Epithelial cell of proximal tubule (primary cell): Measurements from ENCODE around the gene B4GALT2. TPM values are rescaled to one million over a fixed set of nuclear protein-coding genes. Genes with fewer than 3 reads are reported as not detected.
A peak's percentile ranks its signal among the peaks of the same experiment; 100 is the strongest.

Source experiments
- DNase-seq: peaks from one replicate; pipeline ENCODE4 v3.0.0-alpha.2; 2011; ENCODE audit warnings: low read depth
- H3K4me3 ChIP-seq: 2 replicates; pipeline ENCODE4 v1.5.1; 2011; ENCODE audit warnings: low read depth, mild to moderate bottlenecking, low read length
- CTCF ChIP-seq: conservative IDR thresholded peaks from 2 replicates; pipeline ENCODE4 v1.5.1; 2012; ENCODE audit warnings: low read depth, mild to moderate bottlenecking, low read length
- total RNA-seq: library from RNA; depleted of rRNA; stranded (reverse); fragments of >200 nt; gene quantifications from 2 replicates; pipeline ENCODE4 v1.2.3, GENCODE V29; 2015

B4GALT2 gene
- total RNA-seq, 1 donor from 2014 or later: 69.5 TPM

GRCh38 chr1:44032170-44032790, 53.3 kb downstream of the B4GALT2 start:
- no peak for DNase-seq
- no peak overlapping the region for H3K4me3 ChIP-seq
- TF ChIP-seq CTCF: no peak

GRCh38 chr1:44033041-44033575, 54.1 kb downstream of the B4GALT2 start:
- no peak for DNase-seq
- no peak overlapping the region for H3K4me3 ChIP-seq
- TF ChIP-seq CTCF: no peak

- TF ChIP-seq CTCF: no peak
- no peak for DNase-seq
- H3K4me3 ChIP-seq: no peak overlapping the region
These were observed 54.7 kb downstream of the B4GALT2 start for GRCh38 chr1:44033756-44034155.

GRCh38 chr1:44034423-44034822, 55.4 kb downstream of the B4GALT2 start:
- no peak for DNase-seq
- TF ChIP-seq CTCF: no peak
- no peak overlapping the region for H3K4me3 ChIP-seq

GRCh38 chr1:44034976-44035716, 56.1 kb downstream of the B4GALT2 start:
- DNase-seq: no peak
- H3K4me3 ChIP-seq: no peak overlapping the region
- TF ChIP-seq CTCF: no peak

- peak; percentile 11 for TF ChIP-seq CTCF
These were observed 56.9 kb downstream of the B4GALT2 start for GRCh38 chr1:44035726-44036408.

More at GRCh38 chr1:44035726-44036408, 56.9 kb downstream of the B4GALT2 start:
- DNase-seq: no peak
- H3K4me3 ChIP-seq: no peak overlapping the region
